HG03354 (cell line): ENCODE results near the gene ATRIP.
"Not testable (repeated sequence)": the region's sequence is repeated elsewhere in the genome, so short reads cannot be mapped to it uniquely, and the experiment has no call there.

Experiments used
- ATAC-seq: cut with Tn5 transposase; IDR thresholded peaks from one replicate; pipeline ENCODE4 v1.9.1; 2021; ENCODE audit warnings: mild to moderate bottlenecking; ENCODE audit not compliant: unreplicated experiment, poor library complexity, severe bottlenecking

ATRIP gene

GRCh38 chr3:48482822-48483221, 36.3 kb downstream of the ATRIP start:
- ATAC-seq = not testable (repeated sequence)

DNA sequence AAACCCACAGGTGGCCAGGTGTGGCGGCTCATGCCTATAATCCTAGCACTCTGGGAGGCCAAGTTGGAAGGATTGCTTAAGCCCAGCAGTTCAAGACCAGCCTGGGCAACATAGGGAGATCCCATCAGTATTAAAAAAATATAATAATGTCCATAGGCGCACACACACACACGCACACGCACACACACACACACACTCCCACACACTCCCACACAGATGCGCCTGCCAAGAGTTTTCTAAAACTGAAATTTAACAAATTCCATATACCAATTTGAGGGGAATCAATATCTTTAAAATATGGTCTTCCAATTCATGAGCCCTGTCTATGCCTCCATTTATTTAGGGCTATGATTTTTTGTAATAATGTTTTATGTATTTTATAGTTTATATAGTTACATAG, 40.4 kb downstream of the ATRIP start:
- no peak for ATAC-seq

DNA sequence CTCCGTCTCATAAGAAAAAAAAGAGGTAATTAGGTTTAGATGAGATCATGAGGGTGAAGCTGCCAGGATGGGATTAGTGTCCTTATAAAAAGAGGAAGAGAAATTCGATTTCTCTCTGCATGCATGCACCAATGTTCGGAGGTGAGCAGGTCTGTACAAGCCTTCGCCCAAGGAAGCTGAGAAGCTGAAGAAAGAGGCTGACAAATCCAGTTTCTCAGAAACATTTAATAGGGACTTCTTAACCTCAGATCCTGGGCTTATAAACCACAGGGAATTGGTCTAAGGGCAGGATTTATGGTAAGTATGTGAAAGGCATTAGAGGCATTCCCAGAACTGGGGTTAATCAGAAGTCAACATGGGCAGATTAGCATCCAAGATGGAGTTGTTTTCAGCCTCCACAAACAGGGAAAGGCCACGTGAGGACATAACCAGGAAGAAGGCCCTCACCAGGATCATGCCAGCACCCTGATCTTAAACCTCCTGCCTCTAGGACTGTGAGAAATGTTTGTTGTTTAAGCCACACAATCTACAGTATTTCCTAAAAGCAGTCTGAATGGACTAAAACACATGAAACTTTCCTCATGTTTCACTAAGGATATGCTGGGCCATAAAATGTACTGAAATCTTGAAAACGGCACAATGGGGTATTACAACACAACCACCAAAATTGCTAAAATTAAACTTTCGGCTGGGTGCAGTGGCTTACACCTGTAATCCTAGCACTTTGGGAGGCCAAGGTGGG, 46.1 kb downstream of the ATRIP start:
- no peak for ATAC-seq

DNA sequence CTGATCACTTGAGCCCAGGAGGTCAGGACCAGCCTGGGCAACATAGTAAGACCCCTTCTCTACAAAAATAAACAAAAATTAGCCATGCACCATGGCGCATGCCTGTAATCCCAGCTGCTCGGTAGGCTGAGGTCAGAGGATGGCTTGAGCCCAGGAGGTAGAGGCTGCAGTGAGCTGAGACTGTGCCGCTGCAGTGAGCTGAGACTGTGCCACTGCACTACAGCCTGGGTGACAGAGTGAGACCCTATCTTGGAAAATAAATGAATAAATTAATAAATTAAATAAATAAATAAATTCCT, 46.6 kb downstream of the ATRIP start:
- ATAC-seq = no peak

GRCh38 chr3:48500656-48501055, 54.1 kb downstream of the ATRIP start:
- no peak for ATAC-seq

DNA sequence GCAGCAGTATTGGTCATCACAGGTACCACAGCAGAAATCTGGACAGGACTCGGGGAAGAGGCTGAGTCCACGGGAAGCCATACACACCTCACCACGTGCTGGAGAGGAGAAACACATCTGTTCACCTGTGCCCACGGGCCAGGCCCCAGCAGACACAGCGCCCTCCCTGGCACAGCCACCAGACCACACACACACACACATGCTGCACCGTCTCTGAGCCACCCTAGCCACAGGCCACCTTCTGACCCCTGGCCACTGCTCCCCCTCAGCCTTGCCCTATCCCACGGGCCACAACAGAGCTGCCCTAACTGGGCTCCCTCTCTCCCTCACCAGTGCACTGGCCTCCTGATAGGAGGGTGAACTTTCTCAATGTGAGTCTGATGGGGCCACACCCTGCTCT, 54.7 kb downstream of the ATRIP start:
- ATAC-seq = no peak

GRCh38 chr3:48502121-48502520, 55.6 kb downstream of the ATRIP start:
- ATAC-seq = no peak

- no peak for ATAC-seq
Observed at GRCh38 chr3:48502728-48503168, 56.2 kb downstream of the ATRIP start.

DNA sequence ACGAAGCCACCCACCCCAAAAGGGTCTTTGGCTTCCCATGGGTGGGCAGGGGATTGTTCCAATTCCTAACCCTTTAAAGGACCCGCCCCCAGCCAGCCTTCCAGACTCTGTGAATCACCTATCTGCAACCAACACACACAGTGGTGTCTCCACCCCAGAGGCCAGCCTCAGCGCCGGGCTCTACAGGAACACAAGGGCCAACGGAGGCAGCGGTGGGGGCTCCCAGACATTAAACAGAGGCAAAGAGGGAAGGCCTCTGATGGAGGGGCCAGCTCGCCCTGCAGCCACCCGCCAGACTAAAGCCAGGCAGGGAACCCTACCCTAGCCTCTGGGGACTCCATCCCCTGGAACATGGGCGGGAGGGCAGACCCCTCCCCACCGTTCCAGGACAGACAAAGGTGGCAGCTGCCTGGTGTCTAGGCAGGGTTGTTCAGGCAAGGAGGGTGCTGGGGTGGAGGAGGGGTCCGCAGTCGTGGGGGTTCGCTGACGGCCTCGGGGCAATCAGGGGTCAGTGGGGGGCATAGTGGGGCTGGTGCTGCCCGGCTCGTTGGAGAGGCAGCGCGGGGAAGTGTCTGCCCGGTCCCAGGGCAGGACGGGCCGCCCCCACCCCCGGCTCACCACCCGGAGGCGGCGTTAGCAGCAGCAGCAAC, 57.0 kb downstream of the ATRIP start:
- ATAC-seq = no peak

GRCh38 chr3:48504051-48504946, 57.8 kb downstream of the ATRIP start, which contains the start of gene SHISA5:
SHISA5 (minus strand) TSS chr3:48504174; CDS start chr3:48504094, 80 bp downstream.
- peak; percentile 59 for ATAC-seq

- no peak for ATAC-seq
Observed at GRCh38 chr3:48505146-48505545, 58.6 kb downstream of the ATRIP start.

GRCh38 chr3:48505968-48506504, 59.5 kb downstream of the ATRIP start:
- ATAC-seq = no peak

GRCh38 chr3:48507256-48508061, 60.9 kb downstream of the ATRIP start:
- peak; percentile 73 for ATAC-seq

GRCh38 chr3:48511551-48511950, 65.0 kb downstream of the ATRIP start:
- no peak for ATAC-seq

- no peak for ATAC-seq
Observed at GRCh38 chr3:48514431-48515227, 68.1 kb downstream of the ATRIP start.
